Body of pancreas (tissue), 4 donors: ENCODE data around the gene MYMX. TPM values are rescaled to one million over a fixed set of nuclear protein-coding genes. Genes with fewer than 3 reads are reported as not detected.
A peak's percentile ranks its signal among the peaks of the same experiment; 100 is the strongest.

ENCODE experiments used
- ATAC-seq: fragments of 150-250 bp; one replicate; pipeline ENCODE4 v1.9.1; 2016
- DNase-seq, 4 donors: peaks; one replicate each; pipeline ENCODE4 v3.0.0-alpha.2; 2019
- H3K27ac ChIP-seq, 4 donors: fragments of 200-600 bp; sonication (generic); 1 replicate in 3 of 4; 2 replicates in 1 of 4; pipeline versions ENCODE4 v1.5.1 to v1.6.1; 2016 to 2019; ENCODE audit warnings: mild to moderate bottlenecking in 1 of 4, mixed read lengths in 1 of 4, moderate library complexity in 1 of 4
- H3K27me3 ChIP-seq, 2 donors: fragments of 200-600 bp; sonication (generic); one replicate each; pipeline ENCODE4 v1.6.0; 2016; ENCODE audit warnings: mild to moderate bottlenecking in 1 of 2
- H3K36me3 ChIP-seq, 2 donors: fragments of 200-600 bp; sonication (generic); replicated peaks in 1 of 2; 2 replicates each; pipeline ENCODE4 v1.5.1; 2016; ENCODE audit warnings: low read depth in 2 of 2; ENCODE audit not compliant: insufficient read depth in 1 of 2
- H3K4me1 ChIP-seq: fragments of 200-600 bp; sonication (generic); one replicate; pipeline ENCODE4 v1.6.0; 2016
- H3K4me3 ChIP-seq, 2 donors: fragments of 200-600 bp; sonication (generic); 1 replicate in 1 of 2; 2 replicates in 1 of 2; pipeline ENCODE4 v1.5.1; 2016 to 2019
- H3K9me3 ChIP-seq, 3 donors: fragments of 200-600 bp; sonication (generic); 1 replicate in 2 of 3; 2 replicates in 1 of 3; pipeline ENCODE4 v1.5.1; 2016
- POLR2A ChIP-seq, 3 donors: fragments of 450-650 bp; IDR thresholded peaks; one replicate each; pipeline ENCODE4 v1.6.1; 2016; ENCODE audit warnings: antibody characterized with exemption in 3 of 3, mild to moderate bottlenecking in 2 of 3
- WGBS, 2 donors: methylation state at CpG; one replicate each; pipeline ENCODE4 v1.1.5; 2017; 5-methylcytosine and 5-hydroxymethylcytosine counted together
- intact Hi-C: fragments of 100-400 bp; cut with DNase I; formaldehyde crosslinking; loops from one replicate; pipeline ENCODE4 v1.15.1; 2023
- total RNA-seq, 2 donors: library from RNA; depleted of rRNA; stranded (reverse); fragments of >200 nt; gene quantifications; one replicate each; pipeline ENCODE4 v1.1.0, GENCODE V29; 2016
- TF ChIP-seq, protein P1 (sequence below), 7 experiments: fragments of 450-650 bp in 4 of 7; fragments of 200-600 bp in 3 of 7; sonication (generic) in 3 of 7; IDR thresholded peaks; one replicate each; pipeline ENCODE4 v1.5.1; 2016 to 2019; ENCODE audit warnings: antibody characterized with exemption in 7 of 7

Gene MYMX
- total RNA-seq, 2 donors from 2014 or later, result 4.2 TPM; not detected in 1

DNA sequence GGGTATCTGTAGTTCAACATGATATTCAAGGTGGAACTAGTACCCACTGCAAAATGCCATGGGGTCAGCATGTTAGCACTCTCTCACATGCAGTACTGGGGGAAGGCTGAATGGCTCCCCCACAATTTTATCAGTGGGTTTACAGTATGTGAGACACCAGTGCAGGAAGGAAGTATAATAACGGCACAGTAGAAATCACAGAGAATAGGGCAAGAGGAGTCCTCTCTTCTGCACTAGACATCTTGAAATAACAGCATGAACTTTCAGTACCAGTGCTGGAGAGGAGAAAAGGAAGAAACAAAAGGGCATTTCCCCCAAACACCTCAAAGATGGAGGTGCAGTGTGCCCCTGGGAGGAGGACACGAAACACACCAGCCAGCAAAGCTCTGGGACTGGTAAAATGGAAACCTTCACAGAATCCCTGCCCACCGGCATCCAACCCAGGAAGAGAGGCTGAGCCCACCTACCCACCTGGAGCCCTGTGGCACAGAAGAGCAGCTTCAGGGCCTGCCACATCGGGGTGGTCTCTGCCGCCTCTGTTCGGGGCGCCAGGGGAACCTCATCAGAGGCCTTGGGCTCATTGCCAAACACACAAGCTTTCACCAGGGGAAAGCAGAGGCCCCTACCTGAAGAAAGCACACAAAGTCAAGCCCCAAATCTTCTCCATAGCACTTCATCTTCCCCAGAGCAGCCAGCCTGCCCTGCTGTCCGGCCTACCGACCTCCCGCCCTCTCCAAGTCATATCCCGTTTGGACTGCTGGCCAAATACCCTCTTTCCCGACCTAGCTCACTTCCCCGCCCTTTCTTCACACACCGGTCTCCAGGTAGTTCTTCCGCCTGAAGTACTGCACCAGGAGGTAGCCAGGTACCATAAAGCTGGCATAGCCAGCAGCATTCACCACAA lies 39.4 kb downstream of the MYMX start:
- H3K4me1 ChIP-seq, result peaks cover 60% of the 10 kb centered on the region
- peak overlapping the region; percentile 89 to 94 (median 92) for H3K27ac ChIP-seq
- DNase-seq (peak in 3 of 4 donors; percentile 32 to 37 (median 34)), ATAC-seq (peak; percentile 17)
- H3K36me3 ChIP-seq, result peaks cover 28 to 35% of the 10 kb centered on the region in 2 donors
- WGBS, 2 donors, result 12 to 17% methylated on average over 10 to 15 of the region's 15 CpGs
- no peaks in the 10 kb centered on the region for H3K27me3 ChIP-seq
- intact Hi-C loops, result no loop called here
- TF ChIP-seq, protein P1, sequence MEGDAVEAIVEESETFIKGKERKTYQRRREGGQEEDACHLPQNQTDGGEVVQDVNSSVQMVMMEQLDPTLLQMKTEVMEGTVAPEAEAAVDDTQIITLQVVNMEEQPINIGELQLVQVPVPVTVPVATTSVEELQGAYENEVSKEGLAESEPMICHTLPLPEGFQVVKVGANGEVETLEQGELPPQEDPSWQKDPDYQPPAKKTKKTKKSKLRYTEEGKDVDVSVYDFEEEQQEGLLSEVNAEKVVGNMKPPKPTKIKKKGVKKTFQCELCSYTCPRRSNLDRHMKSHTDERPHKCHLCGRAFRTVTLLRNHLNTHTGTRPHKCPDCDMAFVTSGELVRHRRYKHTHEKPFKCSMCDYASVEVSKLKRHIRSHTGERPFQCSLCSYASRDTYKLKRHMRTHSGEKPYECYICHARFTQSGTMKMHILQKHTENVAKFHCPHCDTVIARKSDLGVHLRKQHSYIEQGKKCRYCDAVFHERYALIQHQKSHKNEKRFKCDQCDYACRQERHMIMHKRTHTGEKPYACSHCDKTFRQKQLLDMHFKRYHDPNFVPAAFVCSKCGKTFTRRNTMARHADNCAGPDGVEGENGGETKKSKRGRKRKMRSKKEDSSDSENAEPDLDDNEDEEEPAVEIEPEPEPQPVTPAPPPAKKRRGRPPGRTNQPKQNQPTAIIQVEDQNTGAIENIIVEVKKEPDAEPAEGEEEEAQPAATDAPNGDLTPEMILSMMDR (IDR thresholded peaks at IDR 0.05), result no peak
- no peak for TF ChIP-seq POLR2A (IDR thresholded peaks at IDR 0.05)
- H3K9me3 ChIP-seq, result no peaks in the 10 kb centered on the region
- peak overlapping the region in 1 of 2 donors; percentile 94 for H3K4me3 ChIP-seq

DNA sequence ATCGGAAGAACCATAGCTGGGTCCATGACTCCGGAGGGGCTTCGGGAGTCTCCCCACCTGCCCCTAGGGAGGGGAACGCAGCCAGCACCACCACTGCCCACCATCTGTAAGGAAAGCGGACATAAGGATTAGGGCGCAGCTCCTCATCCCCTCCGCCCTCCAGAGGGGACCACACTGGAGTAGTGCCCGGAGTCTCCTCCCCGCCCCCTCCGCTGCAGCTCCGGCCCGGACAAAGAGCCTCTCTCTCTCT lies 40.0 kb downstream of the MYMX start:
- DNase-seq (no peak), ATAC-seq (no peak)
- H3K36me3 ChIP-seq, result peaks cover 23 to 29% of the 10 kb centered on the region in 2 donors
- H3K9me3 ChIP-seq, result no peaks in the 10 kb centered on the region
- H3K4me1 ChIP-seq, result peaks cover 57% of the 10 kb centered on the region
- WGBS, 2 donors, result 0 to 1% methylated on average over 9 to 12 of the region's 12 CpGs
- no peaks in the 10 kb centered on the region for H3K27me3 ChIP-seq
- peak overlapping the region; percentile 89 to 94 (median 92) for H3K27ac ChIP-seq
- peak overlapping the region; percentile 81 to 94 for H3K4me3 ChIP-seq
- intact Hi-C loops, result no loop called here
- TF ChIP-seq, protein P1 (IDR thresholded peaks at IDR 0.05), result no peak
- no peak for TF ChIP-seq POLR2A (IDR thresholded peaks at IDR 0.05)

DNA sequence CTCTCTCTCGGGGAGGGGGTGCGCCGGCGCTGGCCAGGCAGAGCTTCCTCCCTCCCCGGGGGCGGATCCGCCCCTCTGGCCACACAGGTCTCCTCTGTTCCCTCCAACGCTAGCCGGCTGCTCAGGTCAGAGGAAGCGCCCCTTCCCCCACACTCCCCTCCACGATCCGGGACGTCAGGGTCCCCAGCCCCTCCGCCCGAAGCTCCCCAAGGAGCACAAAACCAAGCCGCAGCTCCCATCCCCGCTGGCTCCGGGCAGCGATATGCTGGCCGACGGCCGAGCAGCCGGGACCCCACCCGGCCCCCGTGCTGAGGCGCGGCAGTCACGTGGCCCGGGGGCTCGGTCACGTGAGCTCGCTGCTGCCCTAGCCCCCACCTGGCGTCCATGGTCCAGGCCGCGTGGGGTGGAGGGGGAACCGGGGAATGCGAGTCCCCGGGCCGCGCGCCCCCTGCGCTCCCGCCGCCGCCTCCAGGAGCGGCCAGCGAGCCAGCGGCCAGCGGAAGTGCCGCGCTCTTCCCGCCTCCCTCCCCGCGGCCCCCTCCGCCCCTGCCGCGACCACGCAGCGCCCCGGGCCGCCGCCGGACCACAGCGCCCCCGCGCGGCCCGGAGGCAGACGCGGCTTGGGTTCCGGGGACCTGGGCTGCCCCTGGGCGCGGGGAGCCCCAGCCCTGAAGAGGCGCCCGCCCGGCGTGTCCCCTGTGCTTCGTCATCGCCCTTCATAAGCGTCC lies 40.5 kb downstream of the MYMX start, which contains the start of gene SLC35B2:
Gene SLC35B2 (minus strand): TSS at position 504 of the 728 bp plus-strand sequence. CDS start 118 bp downstream, at position 386.
- WGBS, 2 donors, result 0 to 1% methylated on average over 12 to 66 of the region's 80 CpGs
- peak; percentile 63 to 79 (median 70) for TF ChIP-seq POLR2A (IDR thresholded peaks at IDR 0.05)
- TF ChIP-seq, protein P1 (IDR thresholded peaks at IDR 0.05), result peak; percentile 39 to 93 (median 89)
- H3K9me3 ChIP-seq, result no peaks in the 10 kb centered on the region
- intact Hi-C loops, result no loop called here
- no peaks in the 10 kb centered on the region for H3K27me3 ChIP-seq
- H3K4me1 ChIP-seq, result peaks cover 57% of the 10 kb centered on the region
- H3K36me3 ChIP-seq, result peaks cover 19 to 24% of the 10 kb centered on the region in 2 donors
- peak; percentile 85 for ATAC-seq
- peak; percentile 67 to 75 (median 70) for DNase-seq
- H3K4me3 ChIP-seq, result peak within 1 kb of the TSS; percentile 81 to 94
- peak within 1 kb of the TSS; percentile 89 to 94 (median 92) for H3K27ac ChIP-seq

DNA sequence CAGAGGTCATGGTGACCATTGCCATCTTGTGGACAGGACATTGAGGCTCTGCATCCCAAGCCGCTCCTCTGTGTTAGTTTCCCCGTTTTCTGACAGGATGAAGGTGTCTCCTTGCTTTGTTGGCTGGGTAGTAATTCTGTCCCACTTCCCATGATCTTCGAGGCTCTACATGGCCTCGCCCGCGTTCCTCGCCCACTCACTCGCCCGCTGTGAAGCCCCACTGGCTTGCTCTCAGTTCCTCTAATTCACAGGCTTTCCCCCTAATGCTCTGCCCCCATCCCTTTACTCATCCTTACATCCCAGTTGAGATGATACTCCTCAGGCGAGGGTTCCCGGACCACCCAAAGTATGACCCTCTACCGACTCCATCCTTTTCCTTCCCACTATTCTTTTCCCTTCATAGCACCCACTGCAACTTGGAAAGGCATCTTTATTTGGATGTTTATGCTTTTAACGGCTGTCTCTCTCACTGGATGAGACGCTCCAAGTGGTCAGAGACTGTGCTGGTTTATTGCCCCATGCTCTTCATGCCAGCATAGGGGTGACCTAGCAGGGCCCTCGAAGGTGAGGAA lies 41.1 kb downstream of the MYMX start:
- DNase-seq, result no peak
- Histone ChIP-seq H3K27me3 (no peaks in the 10 kb centered on the region), H3K9me3 (no peaks in the 10 kb centered on the region), H3K4me3 (peak overlapping the region in 1 of 2 donors; percentile 94), H3K36me3 (peaks cover 14 to 18% of the 10 kb centered on the region in 2 donors), H3K4me1 (peaks cover 61% of the 10 kb centered on the region), H3K27ac (peak overlapping the region; percentile 89 to 94 (median 92))
- ATAC-seq, result no peak
- intact Hi-C loops, result no loop called here
- 19 to 24% methylated on average over 14 to 15 of the region's 15 CpGs for WGBS, 2 donors
- TF ChIP-seq, protein P1 (IDR thresholded peaks at IDR 0.05), result peak in 2 of 7 experiments; percentile 17 to 24
- no peak for TF ChIP-seq POLR2A (IDR thresholded peaks at IDR 0.05)
